ENCODE results near the gene PCDHGA9. TPM values are rescaled to one million over a fixed set of nuclear protein-coding genes. Genes with fewer than 3 reads are reported as not detected.
"Not testable (repeated sequence)": the region's sequence is repeated elsewhere in the genome, so short reads cannot be mapped to it uniquely, and the experiment has no call there.

Gene PCDHGA9
- total RNA-seq, 1 donor from 2014 or later = 3.9 TPM

GRCh38 chr5:141382469-141383294 lies 19.9 kb upstream of the PCDHGA9 start, which contains the start of gene PCDHGA7:
Gene PCDHGA7 (plus strand): TSS chr5:141382742. CDS start chr5:141382900, 158 bp downstream.
- DNase-seq = no peak

GRCh38 chr5:141383345-141383744 lies 19.2 kb upstream of the PCDHGA9 start:
- H3K27me3 ChIP-seq (ENCODE audit: low read depth) = no peaks in the 10 kb centered on the region
- peaks cover 7% of the 10 kb centered on the region for H3K4me1 ChIP-seq
- DNase-seq = no peak
- H3K9me3 ChIP-seq (replicated peaks) = peaks cover 96% of the 10 kb centered on the region
- TF ChIP-seq CTCF (IDR thresholded peaks at IDR 0.05; ENCODE audit: borderline replicate concordance) = no peak
- H3K36me3 ChIP-seq = peaks cover 33% of the 10 kb centered on the region
- peak overlapping the region; percentile 51 for H3K4me3 ChIP-seq
- no peak overlapping the region for H3K27ac ChIP-seq (replicated peaks)
- intact Hi-C loops (cut with micrococcal nuclease) = no loop called here

More at GRCh38 chr5:141382469-141383294, 19.9 kb upstream of the PCDHGA9 start, which contains the start of gene PCDHGA7:
- Histone ChIP-seq H3K9me3 (replicated peaks) (peaks cover 100% of the 10 kb centered on the region), H3K27me3 (ENCODE audit: low read depth) (no peaks in the 10 kb centered on the region), H3K27ac (replicated peaks) (peak within 1 kb of the TSS; percentile 13), H3K4me1 (peaks cover 4% of the 10 kb centered on the region), H3K36me3 (peaks cover 38% of the 10 kb centered on the region), H3K4me3 (peak within 1 kb of the TSS; percentile 51)
- TF ChIP-seq CTCF (IDR thresholded peaks at IDR 0.05; ENCODE audit: borderline replicate concordance) = peak; percentile 47
- intact Hi-C loops (cut with micrococcal nuclease) = no loop called here

- H3K27ac ChIP-seq (replicated peaks) = no peak overlapping the region
- H3K4me1 ChIP-seq = peaks cover 11% of the 10 kb centered on the region
- peaks cover 96% of the 10 kb centered on the region for H3K9me3 ChIP-seq (replicated peaks)
- TF ChIP-seq CTCF (IDR thresholded peaks at IDR 0.05; ENCODE audit: borderline replicate concordance) = no peak
- H3K4me3 ChIP-seq = no peak overlapping the region
- intact Hi-C loops (cut with micrococcal nuclease) = no loop called here
- DNase-seq = no peak
- H3K27me3 ChIP-seq (ENCODE audit: low read depth) = no peaks in the 10 kb centered on the region
- H3K36me3 ChIP-seq = peaks cover 38% of the 10 kb centered on the region
These were observed 17.9 kb upstream of the PCDHGA9 start for GRCh38 chr5:141384471-141385267.

- peaks cover 33% of the 10 kb centered on the region for H3K36me3 ChIP-seq
- peak within 1 kb of the TSS; percentile 55 for H3K4me3 ChIP-seq
- H3K4me1 ChIP-seq = peaks cover 30% of the 10 kb centered on the region
- H3K27me3 ChIP-seq (ENCODE audit: low read depth); intact Hi-C loops (cut with micrococcal nuclease); H3K27ac ChIP-seq (replicated peaks): not testable (repeated sequence)
- H3K9me3 ChIP-seq (replicated peaks) = peaks cover 96% of the 10 kb centered on the region
- peak; percentile 42 for DNase-seq
- peak; percentile 71 for TF ChIP-seq CTCF (IDR thresholded peaks at IDR 0.05; ENCODE audit: borderline replicate concordance)
These were observed 14.8 kb upstream of the PCDHGA9 start, which contains the start of gene PCDHGB4 for GRCh38 chr5:141387557-141388311. Gene PCDHGB4 (plus strand): TSS chr5:141387698. CDS start chr5:141387885, 187 bp downstream.

- H3K9me3 ChIP-seq (replicated peaks) = peaks cover 96% of the 10 kb centered on the region
- H3K4me3 ChIP-seq = no peak overlapping the region
- peaks cover 29% of the 10 kb centered on the region for H3K4me1 ChIP-seq
- H3K27me3 ChIP-seq (ENCODE audit: low read depth) = no peaks in the 10 kb centered on the region
- H3K27ac ChIP-seq (replicated peaks) = no peak overlapping the region
- intact Hi-C loops (cut with micrococcal nuclease) = no loop called here
- no peak for DNase-seq
- no peak for TF ChIP-seq CTCF (IDR thresholded peaks at IDR 0.05; ENCODE audit: borderline replicate concordance)
- H3K36me3 ChIP-seq = peaks cover 38% of the 10 kb centered on the region
These were observed 13.9 kb upstream of the PCDHGA9 start for GRCh38 chr5:141388661-141389060.

Data from left ventricle myocardium inferior (tissue), 1 donor.